CD8-positive, alpha-beta memory T cell (primary cell): ENCODE results near the gene MOSMO. TPM values are rescaled to one million over a fixed set of nuclear protein-coding genes. Genes with fewer than 3 reads are reported as not detected.

Source experiments
- CTCF ChIA-PET: fragments of 350-600 bp; sonication (Branson Sonifier 250); formaldehyde crosslinking; loops from one replicate; lab custom pipeline; 2021; ENCODE audit warnings: antibody characterized with exemption; lab: Charles Lee
- POLR2A ChIA-PET: fragments of 350-600 bp; sonication (Branson Sonifier 250); formaldehyde crosslinking; loops from one replicate; lab custom pipeline; 2021; ENCODE audit warnings: antibody characterized with exemption; lab: Charles Lee
- DNase-seq, 5 donors: peaks; one replicate each; pipeline versions ENCODE4 v3.0.0 to v3.0.0-alpha.2; 2020 to 2022; ENCODE audit warnings: mixed read lengths in 1 of 5
- H3K27ac ChIP-seq: one replicate; pipeline ENCODE4 v1.7.0; 2013; ENCODE audit warnings: low read depth, mild to moderate bottlenecking, low read length, moderate library complexity
- H3K27me3 ChIP-seq: 2 replicates; pipeline ENCODE4 v1.7.0; 2013; ENCODE audit warnings: low read length, mild to moderate bottlenecking; ENCODE audit not compliant: insufficient read depth, poor library complexity, severe bottlenecking
- H3K36me3 ChIP-seq: 2 replicates; pipeline ENCODE4 v1.7.0; 2013; ENCODE audit warnings: mild to moderate bottlenecking, low read length, moderate library complexity; ENCODE audit not compliant: insufficient read depth
- H3K4me1 ChIP-seq: 2 replicates; pipeline ENCODE4 v1.7.0; 2013; ENCODE audit warnings: mild to moderate bottlenecking, low read length, moderate library complexity; ENCODE audit not compliant: insufficient read depth
- H3K4me3 ChIP-seq: 2 replicates; pipeline ENCODE4 v1.7.0; 2013; ENCODE audit warnings: mild to moderate bottlenecking, low read length
- H3K9me3 ChIP-seq: 2 replicates; pipeline ENCODE4 v1.7.0; 2013; ENCODE audit warnings: mild to moderate bottlenecking, low read length
- H3K27ac Mint-ChIP-seq, 8 donors: one replicate each; pipeline ENCODE4 v1.8.0; 2020 to 2021; ENCODE audit warnings: mixed read lengths in 8 of 8, mild to moderate bottlenecking in 6 of 8, inconsistent platforms in 3 of 8, moderate library complexity in 3 of 8
- H3K27me3 Mint-ChIP-seq, 2 donors: one replicate each; pipeline ENCODE4 v1.8.0; 2020 to 2021; ENCODE audit warnings: mixed read lengths in 2 of 2, mild to moderate bottlenecking in 1 of 2, moderate library complexity in 1 of 2
- H3K36me3 Mint-ChIP-seq, 3 donors: one replicate each; pipeline ENCODE4 v1.8.0; 2020 to 2021; ENCODE audit warnings: mixed read lengths in 3 of 3, inconsistent platforms in 1 of 3, mild to moderate bottlenecking in 1 of 3
- H3K4me1 Mint-ChIP-seq, 3 donors: one replicate each; pipeline ENCODE4 v1.8.0; 2020 to 2021; ENCODE audit warnings: mixed read lengths in 3 of 3, inconsistent platforms in 1 of 3, mild to moderate bottlenecking in 1 of 3
- H3K4me3 Mint-ChIP-seq, 7 donors: one replicate each; pipeline ENCODE4 v1.8.0; 2020 to 2021; ENCODE audit warnings: mixed read lengths in 7 of 7, mild to moderate bottlenecking in 6 of 7, moderate library complexity in 4 of 7, inconsistent platforms in 2 of 7
- H3K9me3 Mint-ChIP-seq, 5 donors: one replicate each; pipeline ENCODE4 v1.8.0; 2020 to 2022; ENCODE audit warnings: mixed read lengths in 5 of 5, mild to moderate bottlenecking in 3 of 5, moderate library complexity in 2 of 5, inconsistent platforms in 1 of 5
- polyA plus RNA-seq: library from polyadenylated mRNA; unstranded; fragments of 300-500 nt; fragmentation: Illumina TruSeq; gene quantifications from one replicate; pipeline ENCODE4 v1.2.3, GENCODE V29; 2021
- total RNA-seq, 2 experiments: library from RNA; stranded (reverse); gene quantifications; one replicate each; pipeline ENCODE4 v1.2.3, GENCODE V29; 2021

Gene MOSMO
- total and polyA plus RNA-seq, 3 experiments from 2014 or later, result 6.1 to 11.4 (median 9.2) TPM

DNA sequence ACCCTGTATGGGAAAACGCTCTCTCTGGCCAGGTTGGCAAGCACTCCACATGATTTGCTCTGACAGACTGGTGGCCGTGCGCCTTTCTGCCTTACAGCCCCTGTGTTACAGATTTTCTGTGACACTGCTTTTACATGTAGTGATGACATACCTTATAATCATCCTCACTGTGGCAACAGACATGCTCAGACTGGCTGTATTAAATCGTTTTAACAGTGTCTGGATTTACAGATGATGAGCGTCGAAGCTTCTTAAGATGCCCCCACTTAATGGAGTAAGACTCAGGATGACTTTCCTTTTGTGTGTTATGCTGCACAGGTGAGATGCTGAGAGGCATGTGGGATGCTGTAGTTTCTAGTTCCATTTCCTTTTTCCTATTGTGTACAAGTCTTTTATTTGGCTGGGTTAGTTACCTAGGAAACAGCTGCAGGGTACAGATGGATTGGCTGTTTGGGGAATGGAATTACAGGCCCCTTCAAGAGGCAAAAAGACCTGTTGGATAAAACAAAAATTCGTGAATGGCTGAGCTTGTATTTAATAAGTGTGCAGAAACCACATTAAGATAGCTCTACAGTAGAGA lies 63.5 kb downstream of the MOSMO start:
- POLR2A ChIA-PET, result no interaction called here
- peaks cover 0 to 4% (median 0%) of the 10 kb centered on the region in 3 donors for H3K4me1 Mint-ChIP-seq
- H3K27ac ChIP-seq, result no peak overlapping the region

DNA sequence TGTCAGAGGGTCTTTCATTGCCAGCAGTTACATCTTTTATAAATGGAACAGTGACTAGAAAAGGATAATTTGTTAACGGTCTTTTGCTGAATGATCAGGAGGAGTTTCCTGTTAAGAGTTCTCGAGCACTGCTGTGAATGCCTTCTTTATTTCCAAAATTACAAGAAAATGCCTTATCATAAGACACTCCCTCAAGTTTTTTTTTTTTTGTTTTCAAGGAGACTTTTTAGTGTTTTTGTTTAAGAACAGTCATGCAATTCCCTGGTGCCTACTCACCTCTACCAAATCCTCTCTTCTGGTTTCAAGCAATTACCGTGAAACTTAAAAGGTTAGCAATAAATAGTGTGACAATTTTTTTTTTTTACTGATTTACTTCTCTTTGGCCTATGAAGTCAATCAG lies 65.4 kb downstream of the MOSMO start:
- H3K9me3 Mint-ChIP-seq, result no peaks in the 10 kb centered on the region
- H3K36me3 Mint-ChIP-seq, result peaks cover 0 to 12% (median 0%) of the 10 kb centered on the region in 3 donors
- ChIA-PET POLR2A (no interaction called here), CTCF (interaction anchor here (2.0 kb wide), 1 partner anchor 26 kb away, joined by 7 read pairs; no protein-coding TSS in a partner anchor)
- Histone ChIP-seq H3K36me3 (no peaks in the 10 kb centered on the region), H3K4me3 (no peak overlapping the region), H3K27ac (no peak overlapping the region), H3K9me3 (no peaks in the 10 kb centered on the region), H3K27me3 (no peaks in the 10 kb centered on the region), H3K4me1 (no peaks in the 10 kb centered on the region)
- no peaks in the 10 kb centered on the region for H3K27me3 Mint-ChIP-seq
- no peak for DNase-seq
- H3K27ac Mint-ChIP-seq, result peak overlapping the region in 1 of 8 donors; percentile 47
- no peak overlapping the region for H3K4me3 Mint-ChIP-seq
- peaks cover 4 to 6% (median 5%) of the 10 kb centered on the region in 3 donors for H3K4me1 Mint-ChIP-seq

More for the DNA sequence above, 63.5 kb downstream of the MOSMO start:
- peaks cover 0 to 6% (median 4%) of the 10 kb centered on the region in 5 donors for H3K9me3 Mint-ChIP-seq
- no peak overlapping the region for H3K4me3 Mint-ChIP-seq
- Histone ChIP-seq H3K9me3 (no peaks in the 10 kb centered on the region), H3K4me3 (no peak overlapping the region), H3K4me1 (no peaks in the 10 kb centered on the region), H3K36me3 (no peaks in the 10 kb centered on the region), H3K27me3 (no peaks in the 10 kb centered on the region)
- H3K27me3 Mint-ChIP-seq, result no peaks in the 10 kb centered on the region
- CTCF ChIA-PET, result interaction anchor here (0.9 to 2.0 kb wide), 3 partner anchors 12 to 67 kb away, joined by 3 to 7 read pairs (median 5); no protein-coding TSS in a partner anchor
- no peak overlapping the region for H3K27ac Mint-ChIP-seq
- DNase-seq, result no peak
- H3K36me3 Mint-ChIP-seq, result peaks cover 5 to 17% (median 6%) of the 10 kb centered on the region in 3 donors

DNA sequence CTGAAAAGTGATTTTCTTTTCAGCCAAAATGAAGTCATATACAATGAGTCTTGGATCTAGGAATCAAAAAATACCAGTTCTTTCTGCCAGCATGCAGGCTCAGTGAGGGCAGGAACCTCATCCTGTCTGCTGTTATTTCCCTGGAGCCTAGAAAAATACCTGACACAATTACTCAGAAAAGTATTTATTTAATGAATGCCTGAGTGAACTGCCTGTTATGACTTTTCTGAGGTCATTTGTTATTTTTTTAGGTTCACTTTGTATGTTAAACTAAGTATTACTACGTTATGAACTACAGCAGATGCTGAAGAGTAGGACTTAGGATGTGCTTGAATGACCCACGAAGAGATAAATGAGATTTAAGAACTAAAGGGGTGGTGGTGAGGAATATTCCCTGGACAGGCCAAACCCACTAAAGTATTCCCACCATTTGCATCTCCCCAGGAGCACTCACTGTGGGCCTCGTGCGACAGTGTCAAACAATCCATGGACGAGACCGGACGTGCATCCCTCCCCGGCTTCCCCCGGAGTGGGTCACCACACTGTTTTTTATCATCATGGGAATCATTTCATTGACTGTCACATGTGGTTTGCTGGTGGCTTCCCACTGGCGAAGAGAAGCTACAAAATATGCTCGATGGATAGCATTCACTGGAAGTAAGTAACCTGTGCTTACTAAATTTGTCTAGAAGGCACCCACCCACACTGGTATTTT lies 67.3 kb downstream of the MOSMO start:
- H3K4me1 Mint-ChIP-seq, result peaks cover 4 to 6% (median 5%) of the 10 kb centered on the region in 3 donors
- peaks cover 0 to 16% (median 0%) of the 10 kb centered on the region in 3 donors for H3K36me3 Mint-ChIP-seq
- no peak overlapping the region for H3K4me3 ChIP-seq
- no peak for DNase-seq
- H3K27me3 Mint-ChIP-seq, result no peaks in the 10 kb centered on the region
- ChIA-PET POLR2A (no interaction called here), CTCF (interaction anchor here (1.0 to 1.1 kb wide), 2 partner anchors 14 to 19 kb away, joined by 3 to 4 read pairs; no protein-coding TSS in a partner anchor)
- H3K27ac Mint-ChIP-seq, result peak overlapping the region in 5 of 8 donors; percentile 11 to 61 (median 43)
- H3K9me3 Mint-ChIP-seq, result no peaks in the 10 kb centered on the region
- H3K4me3 Mint-ChIP-seq, result no peak overlapping the region
- no peak overlapping the region for H3K27ac ChIP-seq
- no peaks in the 10 kb centered on the region for H3K27me3 ChIP-seq
- H3K36me3 ChIP-seq, result no peaks in the 10 kb centered on the region
- no peaks in the 10 kb centered on the region for H3K4me1 ChIP-seq
- H3K9me3 ChIP-seq, result no peaks in the 10 kb centered on the region

DNA sequence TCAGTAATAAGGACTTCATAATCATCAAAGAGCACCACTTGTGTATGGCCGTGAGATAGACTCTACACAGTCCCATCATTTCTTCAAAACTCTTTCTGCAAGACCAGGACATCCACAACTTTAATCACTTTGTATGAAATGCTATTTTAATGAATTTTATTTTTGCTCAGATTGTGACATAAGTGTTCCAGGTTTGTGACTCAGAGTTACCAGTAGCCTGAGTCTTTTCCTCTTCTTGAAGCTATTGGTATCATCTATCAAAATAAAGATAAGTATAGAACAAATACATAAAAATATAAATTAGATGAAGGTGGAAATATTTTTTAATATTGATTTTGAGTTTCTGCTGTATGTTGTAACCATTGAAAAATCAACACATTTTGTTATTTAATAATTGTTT lies 67.9 kb downstream of the MOSMO start:
- no peak overlapping the region for H3K4me3 ChIP-seq
- no peak overlapping the region for H3K27ac ChIP-seq
- no peaks in the 10 kb centered on the region for H3K9me3 Mint-ChIP-seq
- peaks cover 0 to 19% (median 0%) of the 10 kb centered on the region in 3 donors for H3K36me3 Mint-ChIP-seq
- H3K9me3 ChIP-seq, result no peaks in the 10 kb centered on the region
- no peaks in the 10 kb centered on the region for H3K27me3 Mint-ChIP-seq
- ChIA-PET POLR2A (no interaction called here), CTCF (interaction anchor here (1.0 to 1.1 kb wide), 2 partner anchors 15 to 20 kb away, joined by 3 to 4 read pairs; no protein-coding TSS in a partner anchor)
- no peak for DNase-seq
- no peaks in the 10 kb centered on the region for H3K27me3 ChIP-seq
- H3K36me3 ChIP-seq, result no peaks in the 10 kb centered on the region
- H3K27ac Mint-ChIP-seq, result peak overlapping the region in 2 of 8 donors; percentile 43 to 50
- peaks cover 4 to 6% (median 5%) of the 10 kb centered on the region in 3 donors for H3K4me1 Mint-ChIP-seq
- no peak overlapping the region for H3K4me3 Mint-ChIP-seq
- no peaks in the 10 kb centered on the region for H3K4me1 ChIP-seq

DNA sequence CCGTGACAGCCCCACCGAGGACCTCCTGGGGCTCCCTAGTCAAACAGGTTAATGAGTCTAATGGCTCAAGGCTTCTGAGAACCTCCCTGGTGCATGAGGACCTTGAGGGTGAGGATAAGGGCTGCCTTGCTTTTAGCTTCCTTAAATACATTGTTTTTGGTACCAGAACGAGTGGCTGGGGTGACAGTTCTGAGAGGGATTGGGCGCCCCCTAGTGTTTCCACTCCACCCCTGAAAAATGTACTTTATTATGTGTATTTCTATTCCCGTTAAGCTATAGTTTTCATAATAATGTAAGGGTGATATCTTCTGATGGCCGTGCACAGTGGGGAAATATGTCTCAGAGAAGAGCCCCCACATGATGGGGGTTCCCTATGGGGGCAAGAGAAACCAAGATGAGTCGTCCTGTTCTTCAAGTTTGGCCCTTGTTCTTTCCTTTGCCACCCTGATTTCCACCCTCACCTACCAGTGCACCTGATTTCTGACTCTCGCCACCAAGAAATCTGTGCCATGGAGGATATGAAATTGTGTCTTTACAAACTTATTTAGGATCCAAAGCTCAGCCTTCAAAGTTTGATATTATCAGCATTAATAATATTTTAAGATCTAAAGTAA lies 69.9 kb downstream of the MOSMO start:
- Histone ChIP-seq H3K27me3 (no peaks in the 10 kb centered on the region), H3K36me3 (no peaks in the 10 kb centered on the region), H3K4me3 (no peak overlapping the region), H3K9me3 (no peaks in the 10 kb centered on the region), H3K27ac (no peak overlapping the region), H3K4me1 (no peaks in the 10 kb centered on the region)
- peak; percentile 46 to 74 (median 62) for DNase-seq
- H3K36me3 Mint-ChIP-seq, result peaks cover 0 to 28% (median 2%) of the 10 kb centered on the region in 3 donors
- POLR2A ChIA-PET, result interaction anchor here (0.5 to 1.0 kb wide), 3 partner anchors 75 to 222 kb away, joined by 3 to 6 read pairs (median 3); partner anchors contain the start of gene POLR3E
- H3K9me3 Mint-ChIP-seq, result no peaks in the 10 kb centered on the region
- peaks cover 3 to 6% (median 5%) of the 10 kb centered on the region in 3 donors for H3K4me1 Mint-ChIP-seq
- no peaks in the 10 kb centered on the region for H3K27me3 Mint-ChIP-seq
- CTCF ChIA-PET, result interaction anchor here (0.6 to 3.8 kb wide), 38 partner anchors 8 to 416 kb away, joined by 3 to 57 read pairs (median 4); partner anchors contain the start of genes MOSMO, PDZD9, POLR3E and VWA3A
- no peak overlapping the region for H3K4me3 Mint-ChIP-seq
- peak overlapping the region in 2 of 8 donors; percentile 50 to 63 for H3K27ac Mint-ChIP-seq

DNA sequence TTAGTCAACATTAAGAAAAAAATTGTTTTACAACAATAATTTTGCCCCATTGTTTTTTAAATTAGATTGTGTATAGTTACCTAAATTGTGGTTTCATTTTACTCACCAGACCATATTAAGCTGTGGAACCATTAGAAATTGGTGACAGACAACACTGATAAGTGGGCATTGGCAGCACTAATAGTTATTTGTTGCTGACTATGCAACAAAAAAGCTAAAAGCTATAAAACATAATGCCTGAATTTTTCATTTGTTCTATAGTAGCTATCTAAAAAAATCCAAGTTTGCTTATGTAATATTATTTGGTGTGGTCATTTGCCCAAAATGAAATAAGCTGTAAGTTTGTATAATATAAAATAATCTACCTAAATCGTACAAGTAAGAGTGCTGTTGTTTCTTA lies 70.7 kb downstream of the MOSMO start:
- Mint-ChIP-seq H3K4me1 (peaks cover 2 to 6% (median 5%) of the 10 kb centered on the region in 3 donors), H3K36me3 (peaks cover 0 to 30% (median 2%) of the 10 kb centered on the region in 3 donors), H3K27me3 (no peaks in the 10 kb centered on the region), H3K4me3 (no peak overlapping the region), H3K27ac (no peak overlapping the region), H3K9me3 (no peaks in the 10 kb centered on the region)
- Histone ChIP-seq H3K4me3 (no peak overlapping the region), H3K27me3 (no peaks in the 10 kb centered on the region), H3K27ac (no peak overlapping the region), H3K9me3 (no peaks in the 10 kb centered on the region), H3K36me3 (no peaks in the 10 kb centered on the region), H3K4me1 (no peaks in the 10 kb centered on the region)
- ChIA-PET CTCF (interaction anchor here (0.9 to 3.8 kb wide), 15 partner anchors 10 to 259 kb away, joined by 3 to 57 read pairs (median 6); partner anchors contain the start of genes MOSMO, PDZD9, POLR3E and VWA3A), POLR2A (interaction anchor here (1.0 kb wide), 1 partner anchor 218 kb away, joined by 3 read pairs; the partner anchor contains the start of gene POLR3E)
- no peak for DNase-seq

DNA sequence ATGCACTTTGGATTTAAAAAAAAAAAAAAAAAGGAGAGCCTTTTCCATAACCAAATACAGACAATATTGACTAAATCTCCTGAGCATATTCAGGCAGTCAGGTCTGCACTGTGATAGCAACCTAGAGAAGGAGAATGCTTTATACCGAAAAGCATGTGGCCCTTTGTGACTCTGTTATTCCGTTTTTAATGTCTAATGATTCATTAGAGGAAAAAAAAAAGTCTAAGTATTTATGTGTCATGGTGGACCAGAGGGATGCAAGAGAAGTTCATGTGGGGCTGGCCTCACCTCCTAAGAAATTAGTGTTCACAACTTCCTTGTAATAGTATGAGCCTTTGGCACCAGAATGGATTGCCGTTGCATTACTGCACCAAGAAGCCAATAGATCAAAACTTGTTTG lies 73.1 kb downstream of the MOSMO start:
- no peak overlapping the region for H3K4me3 ChIP-seq
- no peaks in the 10 kb centered on the region for H3K27me3 ChIP-seq
- H3K4me1 ChIP-seq, result no peaks in the 10 kb centered on the region
- no peaks in the 10 kb centered on the region for H3K36me3 ChIP-seq
- no peak for DNase-seq
- H3K4me1 Mint-ChIP-seq, result peaks cover 0 to 6% (median 5%) of the 10 kb centered on the region in 3 donors
- ChIA-PET CTCF (no interaction called here), POLR2A (no interaction called here)
- H3K9me3 Mint-ChIP-seq, result no peaks in the 10 kb centered on the region
- no peak overlapping the region for H3K4me3 Mint-ChIP-seq
- peaks cover 0 to 38% (median 8%) of the 10 kb centered on the region in 3 donors for H3K36me3 Mint-ChIP-seq
- no peaks in the 10 kb centered on the region for H3K27me3 Mint-ChIP-seq
- no peak overlapping the region for H3K27ac ChIP-seq
- no peaks in the 10 kb centered on the region for H3K9me3 ChIP-seq
- H3K27ac Mint-ChIP-seq, result no peak overlapping the region
